ENCODE results near the gene RAD51B. TPM values are rescaled to one million over a fixed set of nuclear protein-coding genes. Genes with fewer than 3 reads are reported as not detected.

RAD51B gene
- total and polyA plus RNA-seq, 2 experiments from 2014 or later = 10.1 to 18.0 TPM

DNA sequence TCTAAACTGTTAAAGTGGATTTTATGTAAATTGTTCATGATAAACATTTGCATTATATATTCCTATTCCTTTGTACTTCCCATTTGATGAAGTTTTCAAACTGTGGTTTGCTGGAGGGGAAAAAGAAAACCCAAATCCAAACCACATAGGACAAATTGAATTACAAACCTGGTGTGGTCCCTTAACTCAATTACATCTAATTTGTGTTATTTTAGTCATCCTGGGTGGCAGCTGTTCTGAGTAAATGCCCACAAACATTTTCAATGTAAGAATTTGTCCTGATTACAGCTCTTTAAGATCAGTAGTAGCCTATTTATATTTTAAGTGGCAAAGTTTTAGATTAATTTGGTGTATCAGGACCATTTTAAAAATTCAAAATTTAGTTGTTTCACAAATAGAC is 153.9 kb downstream of the RAD51B start:
- H3K36me3 ChIP-seq (replicated peaks; ENCODE audit: insufficient read depth, low read depth) = no peaks in the 10 kb centered on the region
- no peak overlapping the region for H3K4me2 ChIP-seq
- H3K79me2 ChIP-seq = no peaks in the 10 kb centered on the region
- H3K4me3 ChIP-seq = no peak overlapping the region
- peaks cover 45% of the 10 kb centered on the region for H3K4me1 ChIP-seq (ENCODE audit: insufficient read depth)
- DNase-seq (ENCODE audit: low spot score) = no peak
- no peak overlapping the region for H3K27ac ChIP-seq
- H2AFZ ChIP-seq = no peak overlapping the region
- TF ChIP-seq EZH2phosphoT487 (IDR thresholded peaks at IDR 0.05; ENCODE audit: low read depth, severe bottlenecking, unreplicated experiment) (no peak), EZH2 (IDR thresholded peaks at IDR 0.05; ENCODE audit: borderline replicate concordance) (no peak)
- TF ChIP-seq, protein P1, sequence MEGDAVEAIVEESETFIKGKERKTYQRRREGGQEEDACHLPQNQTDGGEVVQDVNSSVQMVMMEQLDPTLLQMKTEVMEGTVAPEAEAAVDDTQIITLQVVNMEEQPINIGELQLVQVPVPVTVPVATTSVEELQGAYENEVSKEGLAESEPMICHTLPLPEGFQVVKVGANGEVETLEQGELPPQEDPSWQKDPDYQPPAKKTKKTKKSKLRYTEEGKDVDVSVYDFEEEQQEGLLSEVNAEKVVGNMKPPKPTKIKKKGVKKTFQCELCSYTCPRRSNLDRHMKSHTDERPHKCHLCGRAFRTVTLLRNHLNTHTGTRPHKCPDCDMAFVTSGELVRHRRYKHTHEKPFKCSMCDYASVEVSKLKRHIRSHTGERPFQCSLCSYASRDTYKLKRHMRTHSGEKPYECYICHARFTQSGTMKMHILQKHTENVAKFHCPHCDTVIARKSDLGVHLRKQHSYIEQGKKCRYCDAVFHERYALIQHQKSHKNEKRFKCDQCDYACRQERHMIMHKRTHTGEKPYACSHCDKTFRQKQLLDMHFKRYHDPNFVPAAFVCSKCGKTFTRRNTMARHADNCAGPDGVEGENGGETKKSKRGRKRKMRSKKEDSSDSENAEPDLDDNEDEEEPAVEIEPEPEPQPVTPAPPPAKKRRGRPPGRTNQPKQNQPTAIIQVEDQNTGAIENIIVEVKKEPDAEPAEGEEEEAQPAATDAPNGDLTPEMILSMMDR (IDR thresholded peaks at IDR 0.05; ENCODE audit: poor library complexity) = no peak
- H3K9me2 ChIP-seq (replicated peaks; ENCODE audit: insufficient read depth) = no peaks in the 10 kb centered on the region
- H3K27me3 ChIP-seq = no peaks in the 10 kb centered on the region
- H4K20me1 ChIP-seq (ENCODE audit: insufficient read depth, poor library complexity, severe bottlenecking) = no peaks in the 10 kb centered on the region
- H3K9me3 ChIP-seq (ENCODE audit: low read depth) = no peaks in the 10 kb centered on the region

DNA sequence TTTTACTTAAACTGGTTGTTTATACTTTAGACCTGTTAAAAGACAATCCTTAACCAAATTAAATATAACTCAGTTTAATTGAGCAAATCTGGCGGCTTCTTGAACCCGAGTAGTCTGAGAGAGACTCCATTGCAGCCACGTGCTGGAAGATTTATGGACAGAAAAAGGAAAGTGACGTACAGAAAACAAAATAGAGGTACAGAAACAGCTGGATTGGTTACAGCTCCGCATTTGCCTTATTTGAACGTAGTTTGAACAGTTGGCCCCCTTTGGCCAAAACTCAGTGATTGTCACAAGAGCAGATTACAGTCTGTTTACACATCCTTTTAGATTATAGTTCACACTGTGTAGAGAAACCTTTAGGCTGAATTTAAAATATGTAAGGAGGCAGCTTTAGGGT is 155.9 kb downstream of the RAD51B start:
- no peak for TF ChIP-seq EZH2phosphoT487 (IDR thresholded peaks at IDR 0.05; ENCODE audit: low read depth, severe bottlenecking, unreplicated experiment)
- TF ChIP-seq, protein P1 (IDR thresholded peaks at IDR 0.05; ENCODE audit: poor library complexity) = no peak
- TF ChIP-seq EZH2 (IDR thresholded peaks at IDR 0.05; ENCODE audit: borderline replicate concordance) = no peak
- Histone ChIP-seq H3K9me3 (ENCODE audit: low read depth) (no peaks in the 10 kb centered on the region), H3K4me3 (no peak overlapping the region), H2AFZ (no peak overlapping the region), H4K20me1 (ENCODE audit: insufficient read depth, poor library complexity, severe bottlenecking) (no peaks in the 10 kb centered on the region), H3K36me3 (replicated peaks; ENCODE audit: insufficient read depth, low read depth) (no peaks in the 10 kb centered on the region), H3K4me2 (no peak overlapping the region), H3K4me1 (ENCODE audit: insufficient read depth) (peaks cover 52% of the 10 kb centered on the region), H3K27ac (no peak overlapping the region), H3K9me2 (replicated peaks; ENCODE audit: insufficient read depth) (no peaks in the 10 kb centered on the region), H3K27me3 (no peaks in the 10 kb centered on the region), H3K79me2 (no peaks in the 10 kb centered on the region)
- WGBS (ENCODE audit: low lambda C conversion rate, missing lambda C conversion rate) = 60% methylated on average over 6 of the region's 6 CpGs
- no peak for DNase-seq (ENCODE audit: low spot score)

DNA sequence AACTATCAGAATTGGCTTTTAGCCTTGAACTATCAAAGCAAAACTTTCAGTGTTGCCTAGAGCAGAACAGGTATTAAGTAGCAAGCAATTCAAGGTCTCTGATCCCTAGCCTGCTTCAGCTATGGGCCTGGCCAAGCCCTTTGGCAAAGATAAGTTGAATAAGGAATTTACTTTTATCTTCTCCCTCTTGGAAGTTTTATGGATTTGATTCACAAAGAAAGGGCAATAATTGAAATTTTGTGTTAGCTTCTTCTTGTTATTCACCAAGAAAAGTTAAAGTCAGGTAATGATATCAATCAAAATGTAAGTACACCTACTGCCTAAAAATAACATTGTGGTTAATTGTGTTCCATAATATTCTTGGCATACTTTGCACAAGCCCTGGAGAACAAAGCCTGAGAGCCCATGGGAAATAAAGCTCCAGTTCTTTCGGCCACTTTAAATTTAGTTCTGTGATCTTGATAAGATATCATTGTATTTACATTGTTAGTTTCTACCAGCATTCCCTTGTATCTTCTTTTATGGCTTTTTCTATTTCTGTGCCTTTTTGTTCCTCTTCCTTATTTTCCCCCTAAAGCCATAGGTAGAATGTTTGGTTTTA is 158.0 kb downstream of the RAD51B start:
- Histone ChIP-seq H3K4me1 (ENCODE audit: insufficient read depth) (peaks cover 31% of the 10 kb centered on the region), H3K4me3 (no peak overlapping the region), H3K4me2 (peak overlapping the region; percentile 12), H3K27me3 (no peaks in the 10 kb centered on the region), H2AFZ (no peak overlapping the region), H3K27ac (peak overlapping the region; percentile 74), H3K79me2 (no peaks in the 10 kb centered on the region), H3K36me3 (replicated peaks; ENCODE audit: insufficient read depth, low read depth) (no peaks in the 10 kb centered on the region), H3K9me3 (ENCODE audit: low read depth) (no peaks in the 10 kb centered on the region), H4K20me1 (ENCODE audit: insufficient read depth, poor library complexity, severe bottlenecking) (no peaks in the 10 kb centered on the region), H3K9me2 (replicated peaks; ENCODE audit: insufficient read depth) (no peaks in the 10 kb centered on the region)
- DNase-seq (ENCODE audit: low spot score) = no peak
- TF ChIP-seq, protein P1 (IDR thresholded peaks at IDR 0.05; ENCODE audit: poor library complexity) = no peak
- TF ChIP-seq EZH2phosphoT487 (IDR thresholded peaks at IDR 0.05; ENCODE audit: low read depth, severe bottlenecking, unreplicated experiment) = no peak
- no peak for TF ChIP-seq EZH2 (IDR thresholded peaks at IDR 0.05; ENCODE audit: borderline replicate concordance)
- 18% methylated on average over 1 of the region's 1 CpG for WGBS (ENCODE audit: low lambda C conversion rate, missing lambda C conversion rate)

DNA sequence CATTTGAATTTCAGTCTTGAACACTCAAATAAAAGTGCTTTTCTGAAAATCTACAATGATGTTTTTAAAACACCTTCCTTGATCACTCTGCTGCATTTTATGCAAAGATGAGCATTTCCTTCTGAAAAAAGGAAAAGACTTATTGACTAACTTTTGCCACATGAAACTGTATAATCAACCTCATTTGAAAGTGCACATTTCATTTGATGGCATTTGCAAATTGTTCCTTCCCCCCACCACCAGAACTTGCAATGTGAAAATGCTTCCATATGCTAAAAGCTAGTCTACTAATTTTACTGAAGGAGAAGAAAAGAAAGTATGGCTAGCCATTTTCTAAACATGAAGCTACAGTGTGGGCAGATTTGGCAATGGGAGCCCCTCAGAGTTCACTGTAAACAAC is 159.2 kb downstream of the RAD51B start:
- no peaks in the 10 kb centered on the region for H3K27me3 ChIP-seq
- no peak overlapping the region for H2AFZ ChIP-seq
- no peak overlapping the region for H3K4me3 ChIP-seq
- no peaks in the 10 kb centered on the region for H4K20me1 ChIP-seq (ENCODE audit: insufficient read depth, poor library complexity, severe bottlenecking)
- peaks cover 27% of the 10 kb centered on the region for H3K4me1 ChIP-seq (ENCODE audit: insufficient read depth)
- no peaks in the 10 kb centered on the region for H3K79me2 ChIP-seq
- H3K36me3 ChIP-seq (replicated peaks; ENCODE audit: insufficient read depth, low read depth) = no peaks in the 10 kb centered on the region
- H3K9me3 ChIP-seq (ENCODE audit: low read depth) = no peaks in the 10 kb centered on the region
- no peak overlapping the region for H3K4me2 ChIP-seq
- DNase-seq (ENCODE audit: low spot score) = no peak
- TF ChIP-seq EZH2phosphoT487 (IDR thresholded peaks at IDR 0.05; ENCODE audit: low read depth, severe bottlenecking, unreplicated experiment) (no peak), EZH2 (IDR thresholded peaks at IDR 0.05; ENCODE audit: borderline replicate concordance) (no peak)
- TF ChIP-seq, protein P1 (IDR thresholded peaks at IDR 0.05; ENCODE audit: poor library complexity) = no peak
- H3K9me2 ChIP-seq (replicated peaks; ENCODE audit: insufficient read depth) = no peaks in the 10 kb centered on the region
- H3K27ac ChIP-seq = peak overlapping the region; percentile 39

Data from hepatocyte (in vitro differentiated cells).